Measurements from ENCODE around the gene JAKMIP1.

DNA sequence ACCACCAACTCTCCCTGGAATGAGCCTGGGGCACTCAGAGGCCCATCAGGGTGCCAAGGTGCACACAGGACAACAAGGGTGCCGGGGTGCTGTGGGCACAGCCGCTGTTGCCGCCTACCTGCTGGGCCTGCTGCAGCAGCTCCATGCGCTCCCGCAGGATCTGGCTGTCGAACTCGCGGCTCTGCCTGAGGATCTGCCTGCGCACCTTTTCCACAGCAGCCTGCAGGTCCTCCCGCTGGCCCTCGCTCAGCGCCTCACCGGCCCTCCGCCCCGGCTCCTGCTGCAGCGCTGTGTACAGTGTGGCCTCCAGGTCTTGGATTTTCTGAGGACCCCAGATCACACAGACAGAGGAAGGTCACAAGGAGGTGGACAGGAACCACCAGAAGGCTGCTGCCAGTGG is 164.6 kb downstream of the JAKMIP1 start:
- no peak for TF ChIP-seq POLR2A (IDR thresholded peaks at IDR 0.05; ENCODE audit: low read length)
- no peak for TF ChIP-seq GATA1 (IDR thresholded peaks at IDR 0.05; ENCODE audit: low read depth, low read length)

Measured in erythroblast (primary cell).